Keratinocyte (primary cell): Measurements from ENCODE around the gene ADARB2. TPM values are rescaled to one million over a fixed set of nuclear protein-coding genes. Genes with fewer than 3 reads are reported as not detected.

Experiments used
- DNase-seq: peaks from one replicate; pipeline ENCODE4 v3.0.0-alpha.2; 2011; ENCODE audit warnings: low read depth, missing footprints, low spot score
- FAIRE-seq: peaks from 2 replicates; lab custom pipeline; 2011; peaks lifted over from hg19 to GRCh38; lab: Jason Lieb, UNC
- H2AFZ ChIP-seq: 2 replicates; pipeline ENCODE4 v1.6.0; 2012; ENCODE audit warnings: low read length, control low read depth, inconsistent platforms; ENCODE audit not compliant: control insufficient read depth
- H3K27ac ChIP-seq: 2 replicates; pipeline ENCODE4 v1.5.1; 2011; ENCODE audit warnings: low read length; ENCODE audit not compliant: control insufficient read depth, insufficient read depth
- H3K27me3 ChIP-seq: 3 replicates; pipeline ENCODE4 v1.6.0; 2011; ENCODE audit warnings: low read length; ENCODE audit not compliant: control insufficient read depth, insufficient read depth; ENCODE audit errors: extremely low read depth
- H3K36me3 ChIP-seq, 2 experiments: 2 replicates in 1 of 2; 3 replicates in 1 of 2; pipeline ENCODE4 v1.5.1; 2011; ENCODE audit warnings: low read length in 2 of 2, mild to moderate bottlenecking in 1 of 2; ENCODE audit not compliant: control insufficient read depth in 2 of 2, insufficient read depth in 2 of 2; ENCODE audit errors: extremely low read depth in 1 of 2
- H3K4me1 ChIP-seq: 3 replicates; pipeline ENCODE4 v1.5.1; 2011; ENCODE audit warnings: low read length; ENCODE audit not compliant: control insufficient read depth, insufficient read depth; ENCODE audit errors: extremely low read depth
- H3K4me2 ChIP-seq: 3 replicates; pipeline ENCODE4 v1.6.0; 2011; ENCODE audit warnings: low read depth, low read length; ENCODE audit not compliant: control insufficient read depth, insufficient read depth; ENCODE audit errors: extremely low read depth
- H3K4me3 ChIP-seq, 3 experiments: fragments of 200-600 bp in 1 of 3; sonication (generic) in 1 of 3; 2 replicates in 2 of 3; 3 replicates in 1 of 3; pipeline ENCODE4 v1.5.1; 2011 to 2016; ENCODE audit warnings: low read length in 3 of 3, mild to moderate bottlenecking in 3 of 3, control low read depth in 2 of 3, inconsistent platforms in 1 of 3, low read depth in 1 of 3, mixed read lengths in 1 of 3, mixed run types in 1 of 3, moderate library complexity in 1 of 3; ENCODE audit not compliant: control insufficient read depth in 2 of 3, insufficient read depth in 2 of 3; ENCODE audit errors: extremely low read depth in 1 of 3
- H3K79me2 ChIP-seq: 2 replicates; pipeline ENCODE4 v1.6.0; 2012; ENCODE audit warnings: low read length; ENCODE audit not compliant: control insufficient read depth, insufficient read depth
- H3K9ac ChIP-seq: 3 replicates; pipeline ENCODE4 v1.6.0; 2011; ENCODE audit warnings: low read length; ENCODE audit not compliant: control insufficient read depth, insufficient read depth; ENCODE audit errors: extremely low read depth
- H3K9me1 ChIP-seq: 3 replicates; pipeline ENCODE4 v1.6.0; 2011; ENCODE audit warnings: low read length; ENCODE audit not compliant: control insufficient read depth, insufficient read depth; ENCODE audit errors: extremely low read depth
- H3K9me3 ChIP-seq: 2 replicates; pipeline ENCODE4 v1.5.1; 2012; ENCODE audit warnings: low read depth, low read length; ENCODE audit not compliant: control insufficient read depth
- H4K20me1 ChIP-seq: 3 replicates; pipeline ENCODE4 v1.6.0; 2011; ENCODE audit warnings: low read length; ENCODE audit not compliant: control insufficient read depth, insufficient read depth; ENCODE audit errors: extremely low read depth
- CTCF ChIP-seq, 3 experiments: IDR thresholded peaks in 1 of 3; conservative IDR thresholded peaks in 1 of 3; optimal IDR thresholded peaks in 1 of 3; 2 replicates in 2 of 3; 3 replicates in 1 of 3; pipeline versions ENCODE3 to v1.5.1; 2011; ENCODE audit warnings: low read length in 3 of 3, mild to moderate bottlenecking in 3 of 3, moderate library complexity in 2 of 3, control low read depth in 1 of 3, inconsistent platforms in 1 of 3; ENCODE audit not compliant: insufficient read depth in 2 of 3; ENCODE audit errors: extremely low read depth in 1 of 3
- EZH2 ChIP-seq: IDR thresholded peaks from one replicate; pipeline ENCODE4 v1.6.1; 2012; ENCODE audit warnings: inconsistent platforms, mild to moderate bottlenecking, low read length, moderate library complexity
- dilution Hi-C: fragments of 300-500 bp; cut with MboI; formaldehyde crosslinking; loops from one replicate; pipeline ENCODE4 v1.7.0; 2020; ENCODE audit warnings: low sequenced_read_pairs; ENCODE audit not compliant: extremely low pct_ligation_motif_present
- polyA plus RNA-seq, 5 experiments: library from polyadenylated mRNA; depleted of rRNA in 3 of 5; stranded (reverse) in 3 of 5; stranded (forward) in 1 of 5; unstranded in 1 of 5; fragments of >200 nt; gene quantifications; 1 replicate in 1 of 5; 2 replicates in 3 of 5; 3 replicates in 1 of 5; pipeline versions ENCODE4 v1.2.1 to v1.2.3, GENCODE V29; 2011 to 2012; ENCODE audit warnings: missing spikeins in 2 of 5, low read depth in 1 of 5, low replicate concordance in 1 of 5

Gene ADARB2
- polyA plus RNA-seq, 1 donor (not counting 4 experiments of a cell fraction or from before 2014, with no cell fraction given) = not detected

DNA sequence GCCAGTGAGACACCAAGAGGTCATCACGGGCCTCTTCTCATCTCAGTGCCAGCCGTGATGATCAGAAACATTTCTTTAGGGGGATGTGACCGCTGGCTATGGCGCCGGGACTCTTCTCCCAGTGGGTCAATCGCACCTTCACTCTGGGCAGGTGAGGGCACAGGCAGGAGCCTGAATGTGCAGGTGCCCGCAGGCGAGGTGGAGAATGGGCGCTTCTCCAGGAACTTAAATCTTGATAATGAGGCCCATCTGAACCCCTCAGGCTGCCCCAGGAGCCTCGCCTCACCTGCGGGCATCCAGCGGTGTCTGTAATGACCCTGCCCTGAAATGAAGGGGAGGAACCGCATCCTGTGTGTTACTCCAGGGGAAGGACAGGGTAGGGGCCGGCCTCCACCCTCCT lies 204.7 kb downstream of the ADARB2 start:
- TF ChIP-seq EZH2 = no peak
- H3K9ac ChIP-seq = no peak overlapping the region
- dilution Hi-C loops = no loop called here

GRCh38 chr10:1531883-1532597 lies 205.3 kb downstream of the ADARB2 start:
- TF ChIP-seq EZH2 (no peak), CTCF (optimal IDR thresholded peaks at IDR 0.05 in 1 of 3, IDR thresholded peaks at IDR 0.05 in 1 of 3, conservative IDR thresholded peaks at IDR 0.05 in 1 of 3; ENCODE audit: extremely low read depth in 1 of 3, insufficient read depth in 2 of 3, low read length in 3 of 3) (no peak)
- dilution Hi-C loops = no loop called here
- H3K4me1 ChIP-seq = no peaks in the 10 kb centered on the region
- H2AFZ ChIP-seq = no peak overlapping the region
- no peaks in the 10 kb centered on the region for H3K9me1 ChIP-seq
- H3K27me3 ChIP-seq = no peaks in the 10 kb centered on the region
- H3K36me3 ChIP-seq = no peaks in the 10 kb centered on the region
- FAIRE-seq = no peak
- H3K4me3 ChIP-seq = no peak overlapping the region
- H3K9ac ChIP-seq = no peak overlapping the region
- no peak overlapping the region for H3K27ac ChIP-seq
- no peak for DNase-seq
- H3K4me2 ChIP-seq = no peak overlapping the region
- peaks cover 8% of the 10 kb centered on the region for H3K9me3 ChIP-seq
- H4K20me1 ChIP-seq = no peaks in the 10 kb centered on the region
- H3K79me2 ChIP-seq = no peaks in the 10 kb centered on the region

More for the DNA sequence above, 204.7 kb downstream of the ADARB2 start:
- no peaks in the 10 kb centered on the region for H4K20me1 ChIP-seq
- no peaks in the 10 kb centered on the region for H3K27me3 ChIP-seq
- H3K79me2 ChIP-seq = no peaks in the 10 kb centered on the region
- H3K4me1 ChIP-seq = no peaks in the 10 kb centered on the region
- no peak overlapping the region for H2AFZ ChIP-seq
- no peak overlapping the region for H3K4me3 ChIP-seq
- H3K9me1 ChIP-seq = no peaks in the 10 kb centered on the region
- no peak overlapping the region for H3K4me2 ChIP-seq
- DNase-seq (no peak), FAIRE-seq (no peak)
- H3K9me3 ChIP-seq = peaks cover 8% of the 10 kb centered on the region
- no peak overlapping the region for H3K27ac ChIP-seq
- H3K36me3 ChIP-seq = no peaks in the 10 kb centered on the region
